Measurements from ENCODE around the gene TAF11L8.

- TF ChIP-seq EZH2 (IDR thresholded peaks at IDR 0.05; ENCODE audit: borderline replicate concordance, low read depth, low read length, severe bottlenecking) (no peak), POLR2AphosphoS5 (IDR thresholded peaks at IDR 0.05; ENCODE audit: insufficient read depth, low read depth, low read length) (no peak)
- TF ChIP-seq, protein P1, sequence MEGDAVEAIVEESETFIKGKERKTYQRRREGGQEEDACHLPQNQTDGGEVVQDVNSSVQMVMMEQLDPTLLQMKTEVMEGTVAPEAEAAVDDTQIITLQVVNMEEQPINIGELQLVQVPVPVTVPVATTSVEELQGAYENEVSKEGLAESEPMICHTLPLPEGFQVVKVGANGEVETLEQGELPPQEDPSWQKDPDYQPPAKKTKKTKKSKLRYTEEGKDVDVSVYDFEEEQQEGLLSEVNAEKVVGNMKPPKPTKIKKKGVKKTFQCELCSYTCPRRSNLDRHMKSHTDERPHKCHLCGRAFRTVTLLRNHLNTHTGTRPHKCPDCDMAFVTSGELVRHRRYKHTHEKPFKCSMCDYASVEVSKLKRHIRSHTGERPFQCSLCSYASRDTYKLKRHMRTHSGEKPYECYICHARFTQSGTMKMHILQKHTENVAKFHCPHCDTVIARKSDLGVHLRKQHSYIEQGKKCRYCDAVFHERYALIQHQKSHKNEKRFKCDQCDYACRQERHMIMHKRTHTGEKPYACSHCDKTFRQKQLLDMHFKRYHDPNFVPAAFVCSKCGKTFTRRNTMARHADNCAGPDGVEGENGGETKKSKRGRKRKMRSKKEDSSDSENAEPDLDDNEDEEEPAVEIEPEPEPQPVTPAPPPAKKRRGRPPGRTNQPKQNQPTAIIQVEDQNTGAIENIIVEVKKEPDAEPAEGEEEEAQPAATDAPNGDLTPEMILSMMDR (IDR thresholded peaks at IDR 0.05; ENCODE audit: extremely low read depth in 1 of 2, insufficient read depth in 1 of 2, low read depth in 1 of 2, low read length in 2 of 2), result peak in 1 of 2 donors; percentile 6
These were observed 29.9 kb upstream of the TAF11L8 start for GRCh38 chr5:17620627-17621026.
